22Rv1 (cell line): ENCODE measurements around the gene MTERF4.

Experiments used
- CTCF ChIP-seq: fragments of 450-650 bp; IDR thresholded peaks from 2 replicates; pipeline ENCODE4 v1.5.1; 2017; ENCODE audit warnings: mild to moderate bottlenecking
- ZFX ChIP-seq: fragments of 450-650 bp; IDR thresholded peaks from 2 replicates; pipeline ENCODE4 v1.6.1; 2017; ENCODE audit warnings: antibody characterized with exemption, borderline replicate concordance

- no peak for TF ChIP-seq CTCF
- no peak for TF ChIP-seq ZFX
Observed at GRCh38 chr2:241110607-241111439, 8.7 kb upstream of the MTERF4 start.
